Keratinocyte (primary cell): ENCODE results near the gene PPM1A.

ENCODE experiments used
- CTCF ChIP-seq, 3 experiments: IDR thresholded peaks in 1 of 3; conservative IDR thresholded peaks in 1 of 3; optimal IDR thresholded peaks in 1 of 3; 2 replicates in 2 of 3; 3 replicates in 1 of 3; pipeline versions ENCODE3 to v1.5.1; 2011; ENCODE audit warnings: low read length in 3 of 3, mild to moderate bottlenecking in 3 of 3, moderate library complexity in 2 of 3, control low read depth in 1 of 3, inconsistent platforms in 1 of 3; ENCODE audit not compliant: insufficient read depth in 2 of 3; ENCODE audit errors: extremely low read depth in 1 of 3
- EZH2 ChIP-seq: IDR thresholded peaks from one replicate; pipeline ENCODE4 v1.6.1; 2012; ENCODE audit warnings: inconsistent platforms, mild to moderate bottlenecking, low read length, moderate library complexity

- TF ChIP-seq EZH2 (no peak), CTCF (optimal IDR thresholded peaks at IDR 0.05 in 1 of 3, IDR thresholded peaks at IDR 0.05 in 1 of 3, conservative IDR thresholded peaks at IDR 0.05 in 1 of 3; ENCODE audit: extremely low read depth in 1 of 3, insufficient read depth in 2 of 3, low read length in 3 of 3) (no peak)
These were observed 54.7 kb downstream of the PPM1A start for GRCh38 chr14:60303745-60304144.
